ENCODE results near the gene POLR3A.
A peak's percentile ranks its signal among the peaks of the same experiment; 100 is the strongest.

- TF ChIP-seq CTCF (conservative IDR thresholded peaks at IDR 0.05; ENCODE audit: low read depth, low read length) (0 out of 2 replicates have a peak, but pooled peaks have one; percentile 20), EZH2 (IDR thresholded peaks at IDR 0.05; ENCODE audit: low read length, unreplicated experiment) (no peak)
Observed at GRCh38 chr10:77927402-77928246, 101.7 kb downstream of the POLR3A start.

Data from PC-3 (cell line).